Fibroblast of mammary gland (primary cell): Measurements from ENCODE around the gene CBLB.

Experiments
- DNase-seq: peaks from one replicate; pipeline ENCODE4 v3.0.0-alpha.2; 2010; ENCODE audit warnings: low read depth
- H3K4me3 ChIP-seq: 2 replicates; pipeline ENCODE4 v1.5.1; 2011; ENCODE audit warnings: low read depth, mild to moderate bottlenecking, low read length, moderate library complexity; ENCODE audit not compliant: control insufficient read depth
- CTCF ChIP-seq: conservative IDR thresholded peaks from 2 replicates; pipeline ENCODE4 v1.5.1; 2011; ENCODE audit warnings: low read depth, low read length, inconsistent platforms; ENCODE audit not compliant: control insufficient read depth, insufficient read depth

Gene CBLB

GRCh38 chr3:105647047-105647446 lies 221.8 kb downstream of the CBLB start:
- TF ChIP-seq CTCF = no peak
- DNase-seq = peak; percentile 94
- no peak overlapping the region for H3K4me3 ChIP-seq

GRCh38 chr3:105639131-105639530 lies 229.7 kb downstream of the CBLB start:
- TF ChIP-seq CTCF = no peak
- H3K4me3 ChIP-seq = no peak overlapping the region
- DNase-seq = no peak

- no peak for TF ChIP-seq CTCF
Measured at GRCh38 chr3:105634708-105635107, 234.1 kb downstream of the CBLB start.

DNA sequence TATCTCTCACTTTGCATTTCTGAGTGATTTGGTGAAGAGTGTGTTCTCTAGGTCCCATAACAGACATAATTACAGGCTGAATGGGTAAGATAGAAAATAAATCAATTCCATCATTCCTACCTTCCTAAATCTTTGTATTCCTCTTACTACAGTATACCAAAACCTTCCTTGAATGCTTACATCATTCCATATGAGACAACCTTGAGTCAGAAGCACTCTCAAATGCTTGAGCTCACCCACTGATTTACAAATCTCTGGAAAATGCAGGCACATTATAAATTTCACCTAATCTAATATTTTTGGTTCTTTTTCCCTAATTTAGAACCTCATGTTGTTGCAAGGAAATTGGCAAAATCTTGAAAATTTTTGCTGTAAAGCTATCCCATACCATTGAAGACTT lies 239.1 kb downstream of the CBLB start:
- peak; percentile 49 for DNase-seq
- TF ChIP-seq CTCF = no peak

More at GRCh38 chr3:105634708-105635107, 234.1 kb downstream of the CBLB start:
- DNase-seq = no peak
- H3K4me3 ChIP-seq = no peak overlapping the region

DNA sequence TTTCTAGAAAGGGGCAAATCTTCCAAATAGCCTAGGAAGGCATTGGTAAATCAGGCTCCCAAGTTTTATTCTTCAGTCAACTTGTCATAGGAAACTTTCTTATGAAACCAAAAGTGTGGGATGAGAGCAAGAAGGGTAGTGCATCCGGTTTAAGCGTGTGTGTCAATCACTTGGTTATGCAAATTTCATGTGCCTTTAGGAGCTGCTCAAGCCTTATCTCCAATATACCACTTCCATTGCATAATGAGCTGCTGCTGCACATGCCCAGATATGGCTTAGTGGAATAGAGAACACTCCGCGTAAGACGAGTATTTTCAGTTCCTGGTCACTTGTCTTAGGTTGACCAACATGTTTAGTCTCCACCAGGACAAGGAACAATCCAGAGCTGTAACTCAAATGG lies 242.1 kb downstream of the CBLB start:
- no peak overlapping the region for H3K4me3 ChIP-seq
- no peak for DNase-seq
- TF ChIP-seq CTCF = no peak

More for the DNA sequence above, 239.1 kb downstream of the CBLB start:
- no peak overlapping the region for H3K4me3 ChIP-seq

DNA sequence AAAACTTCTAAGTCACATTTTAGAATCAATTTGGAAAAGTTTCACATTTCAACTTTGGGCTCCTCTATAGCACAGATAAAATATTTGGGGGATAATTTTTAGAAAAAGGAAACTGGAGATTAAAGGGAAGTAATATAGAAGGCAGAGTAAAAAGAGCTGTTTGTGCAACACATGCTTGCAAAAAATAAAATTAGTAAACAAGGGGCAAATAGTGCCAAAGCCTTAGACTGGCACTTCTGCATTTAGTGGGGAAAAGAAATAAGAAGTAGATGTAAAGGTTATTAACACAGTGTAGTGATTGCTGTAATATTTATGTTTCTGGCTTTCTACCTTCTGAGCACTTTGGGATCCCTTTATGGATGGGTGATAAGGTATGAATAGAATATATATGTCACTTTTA lies 246.6 kb downstream of the CBLB start:
- H3K4me3 ChIP-seq = no peak overlapping the region
- no peak for TF ChIP-seq CTCF
- no peak for DNase-seq

DNA sequence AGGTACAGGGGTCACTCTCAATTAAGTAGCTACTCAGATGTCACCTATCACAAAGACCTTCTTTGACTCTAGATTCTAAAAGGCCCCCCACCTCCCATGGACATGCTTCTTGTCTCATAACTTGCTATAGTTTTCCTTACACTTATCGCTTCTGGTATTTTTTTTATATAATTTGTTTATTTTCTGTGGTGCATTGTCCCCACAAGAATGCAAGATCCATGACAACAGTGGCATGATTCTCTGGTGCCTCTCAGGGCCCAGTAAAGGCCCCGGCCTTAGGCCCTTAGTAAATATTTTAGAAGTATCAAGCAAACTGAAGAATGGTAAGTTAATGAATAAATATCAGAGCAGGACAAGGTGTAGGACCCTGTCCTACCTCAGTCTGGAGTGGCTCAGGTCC lies 248.6 kb downstream of the CBLB start:
- H3K4me3 ChIP-seq = no peak overlapping the region
- TF ChIP-seq CTCF = no peak
- no peak for DNase-seq
